Cardiac muscle cell (in vitro differentiated cells and primary cell): ENCODE measurements around the gene HOXC5. TPM values are rescaled to one million over a fixed set of nuclear protein-coding genes. Genes with fewer than 3 reads are reported as not detected.

ENCODE experiments used
- DNase-seq, 2 donors: peaks; one replicate each; pipeline versions ENCODE4 v3.0.0 to v3.0.0-alpha.2; 2010 to 2017; ENCODE audit warnings: low read depth in 1 of 2, low spot score in 1 of 2
- H3K27ac ChIP-seq: fragments of 200-600 bp; sonication (generic); 2 replicates; pipeline ENCODE4 v1.5.1; 2016
- H3K27me3 ChIP-seq: fragments of 200-600 bp; sonication (generic); 2 replicates; pipeline ENCODE4 v1.6.0; 2016; ENCODE audit warnings: control low read depth
- H3K36me3 ChIP-seq: fragments of 200-600 bp; sonication (generic); 2 replicates; pipeline ENCODE4 v1.5.1; 2016; ENCODE audit warnings: control low read depth
- H3K4me1 ChIP-seq: fragments of 200-600 bp; sonication (generic); 2 replicates; pipeline ENCODE4 v1.8.1; 2017; ENCODE audit warnings: low read depth, mild to moderate bottlenecking, mixed run types
- H3K4me3 ChIP-seq: fragments of 200-600 bp; sonication (generic); 2 replicates; pipeline ENCODE4 v1.5.1; 2016; ENCODE audit warnings: mild to moderate bottlenecking
- H3K9me3 ChIP-seq: fragments of 200-600 bp; sonication (generic); 2 replicates; pipeline ENCODE4 v1.5.1; 2017; ENCODE audit warnings: low read depth, mild to moderate bottlenecking, control low read depth
- polyA plus RNA-seq: library from polyadenylated mRNA; unstranded; fragments of >200 nt; fragmentation: Nextera tagmentation; extraction: Ambion mirVana; gene quantifications from 2 replicates; pipeline ENCODE4 v1.2.1, GENCODE V29; 2016
- total RNA-seq: library from RNA; depleted of rRNA; stranded (reverse); fragments of >200 nt; gene quantifications from 2 replicates; pipeline ENCODE4 v1.2.3, GENCODE V29; 2016
- TF ChIP-seq, protein P1 (sequence below): IDR thresholded peaks from 2 replicates; pipeline ENCODE4 v1.5.1; 2012; ENCODE audit warnings: low read depth, mild to moderate bottlenecking, low read length

HOXC5 gene
- total and polyA plus RNA-seq, 2 experiments from 2014 or later = not detected

DNA sequence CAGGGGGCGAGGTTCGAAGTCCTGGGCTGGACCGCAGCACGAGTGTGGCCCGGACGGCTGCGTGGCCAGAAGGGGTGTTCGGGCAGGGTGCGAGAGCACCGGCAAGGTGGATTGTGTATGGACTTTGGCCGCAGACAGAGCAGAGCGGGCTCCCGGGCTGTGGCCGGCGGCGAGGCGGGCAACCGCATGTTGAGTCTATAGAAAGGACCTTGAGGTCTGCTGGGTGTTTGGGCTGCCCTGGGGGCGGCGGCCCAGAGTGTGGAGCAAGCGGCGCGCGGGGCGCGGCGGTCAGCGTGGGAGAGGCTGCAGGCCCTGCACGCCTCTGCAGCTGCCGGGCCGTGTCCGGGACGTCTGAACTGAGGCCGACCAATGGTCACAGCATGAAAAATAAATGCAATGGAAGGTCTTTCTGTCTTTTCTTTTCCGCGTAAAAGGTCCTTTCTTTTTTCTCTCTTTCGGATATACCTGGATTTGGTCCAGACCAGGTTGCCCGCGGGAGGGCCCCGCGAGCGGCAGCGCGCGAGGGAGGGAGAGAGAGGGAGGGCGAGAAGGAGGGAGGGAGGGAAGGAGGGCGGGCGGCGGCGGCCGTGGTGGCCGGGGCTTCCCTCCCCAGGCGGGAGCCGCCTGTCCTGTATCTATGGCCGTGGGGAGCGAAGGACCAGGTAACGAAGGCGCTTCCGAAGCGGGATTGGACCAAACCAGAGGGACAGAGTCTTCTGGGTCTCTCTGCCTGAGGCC lies 38.4 kb upstream of the HOXC5 start:
- Histone ChIP-seq H3K36me3 (no peaks in the 10 kb centered on the region), H3K27me3 (peaks cover 100% of the 10 kb centered on the region), H3K9me3 (no peaks in the 10 kb centered on the region), H3K4me3 (no peak overlapping the region), H3K4me1 (no peaks in the 10 kb centered on the region), H3K27ac (no peak overlapping the region)
- TF ChIP-seq, protein P1, sequence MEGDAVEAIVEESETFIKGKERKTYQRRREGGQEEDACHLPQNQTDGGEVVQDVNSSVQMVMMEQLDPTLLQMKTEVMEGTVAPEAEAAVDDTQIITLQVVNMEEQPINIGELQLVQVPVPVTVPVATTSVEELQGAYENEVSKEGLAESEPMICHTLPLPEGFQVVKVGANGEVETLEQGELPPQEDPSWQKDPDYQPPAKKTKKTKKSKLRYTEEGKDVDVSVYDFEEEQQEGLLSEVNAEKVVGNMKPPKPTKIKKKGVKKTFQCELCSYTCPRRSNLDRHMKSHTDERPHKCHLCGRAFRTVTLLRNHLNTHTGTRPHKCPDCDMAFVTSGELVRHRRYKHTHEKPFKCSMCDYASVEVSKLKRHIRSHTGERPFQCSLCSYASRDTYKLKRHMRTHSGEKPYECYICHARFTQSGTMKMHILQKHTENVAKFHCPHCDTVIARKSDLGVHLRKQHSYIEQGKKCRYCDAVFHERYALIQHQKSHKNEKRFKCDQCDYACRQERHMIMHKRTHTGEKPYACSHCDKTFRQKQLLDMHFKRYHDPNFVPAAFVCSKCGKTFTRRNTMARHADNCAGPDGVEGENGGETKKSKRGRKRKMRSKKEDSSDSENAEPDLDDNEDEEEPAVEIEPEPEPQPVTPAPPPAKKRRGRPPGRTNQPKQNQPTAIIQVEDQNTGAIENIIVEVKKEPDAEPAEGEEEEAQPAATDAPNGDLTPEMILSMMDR = no peak
- DNase-seq = no peak

DNA sequence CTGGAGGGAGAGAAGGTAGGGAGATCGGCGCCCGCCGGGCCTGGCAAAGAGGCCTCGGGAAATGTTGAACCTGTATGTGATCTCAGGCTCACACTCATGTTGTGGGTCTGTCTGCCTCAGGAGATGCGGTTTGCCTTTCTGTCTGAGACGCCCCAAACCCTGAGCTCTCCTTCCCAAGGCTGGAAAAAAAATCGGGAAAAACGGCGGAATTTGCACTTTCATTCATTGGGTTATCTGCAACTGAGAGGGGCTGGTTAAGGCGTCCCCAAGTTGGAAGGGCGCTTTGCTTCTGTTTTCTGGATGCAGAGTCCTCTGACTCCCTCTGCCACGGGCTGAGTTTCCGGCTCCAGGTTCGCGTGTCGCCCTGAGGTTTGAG lies 37.9 kb upstream of the HOXC5 start:
- H3K9me3 ChIP-seq = no peaks in the 10 kb centered on the region
- no peak overlapping the region for H3K4me3 ChIP-seq
- peaks cover 100% of the 10 kb centered on the region for H3K27me3 ChIP-seq
- H3K27ac ChIP-seq = no peak overlapping the region
- DNase-seq = no peak
- TF ChIP-seq, protein P1 = no peak
- H3K4me1 ChIP-seq = no peaks in the 10 kb centered on the region
- H3K36me3 ChIP-seq = no peaks in the 10 kb centered on the region

DNA sequence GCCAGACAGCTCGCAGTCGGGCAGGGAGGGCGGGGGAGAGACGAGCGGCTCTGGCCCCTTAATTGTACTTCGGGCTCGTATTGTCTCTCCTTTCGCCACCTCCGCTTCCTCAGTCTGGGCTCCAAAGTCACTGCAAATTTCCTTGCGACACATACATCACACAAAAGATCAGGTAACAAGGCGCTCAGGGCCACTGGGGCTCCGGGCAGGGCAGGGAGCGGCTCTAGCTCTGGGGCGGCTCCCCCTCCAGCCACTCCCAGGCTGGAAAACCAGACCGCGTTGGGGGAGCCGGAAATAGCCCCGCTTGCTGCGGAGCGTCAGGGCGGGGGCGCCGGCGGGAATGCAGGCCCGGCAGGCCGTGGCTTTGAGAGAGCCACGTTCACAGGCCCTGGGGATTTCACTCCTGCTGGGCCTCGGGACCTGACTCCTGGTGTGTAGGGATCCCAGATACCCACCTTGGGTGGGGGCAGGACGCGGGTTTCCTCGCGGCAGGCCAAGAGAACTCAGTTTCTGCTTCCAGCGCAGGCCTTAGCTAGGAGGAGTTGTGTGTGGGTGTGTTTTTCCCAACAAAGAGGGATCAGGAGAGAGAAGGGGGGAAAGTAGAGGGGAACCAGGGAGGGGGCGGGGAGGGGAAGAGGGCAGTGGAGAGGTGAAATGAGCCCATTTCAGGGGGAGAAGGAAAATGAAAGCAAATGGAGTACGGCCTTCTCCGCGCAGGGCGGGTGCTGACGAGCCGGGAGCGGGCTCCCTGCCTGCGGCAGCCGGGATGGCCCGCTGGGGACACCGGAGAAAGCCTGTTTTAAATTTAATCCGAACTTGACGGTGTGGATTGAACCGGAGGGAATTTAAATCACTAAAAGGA lies 37.2 kb upstream of the HOXC5 start:
- no peaks in the 10 kb centered on the region for H3K4me1 ChIP-seq
- no peak for DNase-seq

DNA sequence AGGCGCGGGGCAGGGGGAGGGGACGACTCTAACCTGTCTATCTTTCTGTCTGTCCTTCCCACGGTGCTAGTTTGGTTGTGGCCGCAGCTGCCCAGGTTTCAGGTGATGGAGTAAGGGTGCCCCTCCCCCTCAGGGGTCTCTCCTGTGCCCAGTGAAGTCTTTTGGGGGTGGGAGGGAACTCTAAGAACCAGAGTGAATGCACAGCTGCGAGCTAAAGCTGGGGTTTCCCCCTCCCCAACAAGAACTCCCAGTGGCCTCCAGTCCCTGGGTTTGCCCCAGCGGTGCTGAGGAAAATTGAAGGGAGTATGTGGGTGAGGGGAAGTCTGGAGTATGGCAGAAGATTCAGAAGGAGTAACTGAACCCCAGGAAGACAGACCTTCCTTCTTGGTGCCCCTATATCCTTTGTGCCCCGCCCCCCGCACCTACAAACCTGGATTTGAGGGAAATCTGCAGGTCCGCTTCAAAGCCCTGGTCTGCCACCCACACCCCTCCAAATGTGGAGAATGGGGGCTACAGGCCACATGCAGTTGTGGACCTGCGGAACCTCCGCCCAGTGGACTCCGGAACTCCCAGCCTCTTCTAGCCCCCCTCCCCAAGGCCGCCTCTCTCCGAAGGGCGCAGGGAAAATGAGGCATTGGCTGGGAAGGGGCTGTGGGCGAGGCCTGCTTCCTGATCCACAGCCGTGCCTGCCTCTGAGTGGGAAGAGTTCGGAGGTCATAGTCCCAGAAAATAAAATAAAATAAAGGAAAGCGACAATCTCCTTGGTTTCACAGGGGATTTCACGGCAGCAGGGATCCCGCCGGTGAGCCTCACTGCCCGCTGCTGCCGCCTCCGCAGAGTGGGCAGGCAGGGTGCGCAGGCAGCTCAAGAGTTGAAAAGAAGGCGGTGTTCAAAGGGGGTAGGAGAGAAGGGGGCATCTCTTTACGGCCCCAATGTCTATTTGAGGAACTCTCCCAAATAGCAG lies 36.3 kb upstream of the HOXC5 start:
- TF ChIP-seq, protein P1 = no peak
- Histone ChIP-seq H3K9me3 (no peaks in the 10 kb centered on the region), H3K27ac (no peak overlapping the region), H3K4me3 (no peak overlapping the region), H3K4me1 (no peaks in the 10 kb centered on the region), H3K36me3 (no peaks in the 10 kb centered on the region), H3K27me3 (peaks cover 100% of the 10 kb centered on the region)
- no peak for DNase-seq

More for the DNA sequence above, 37.2 kb upstream of the HOXC5 start:
- no peaks in the 10 kb centered on the region for H3K36me3 ChIP-seq
- no peaks in the 10 kb centered on the region for H3K9me3 ChIP-seq
- TF ChIP-seq, protein P1 = no peak
- H3K4me3 ChIP-seq = peak overlapping the region; percentile 6
- peaks cover 100% of the 10 kb centered on the region for H3K27me3 ChIP-seq
- H3K27ac ChIP-seq = no peak overlapping the region
